Ascending aorta (tissue), 2 donors: ENCODE results near the gene FNBP1L. TPM values are rescaled to one million over a fixed set of nuclear protein-coding genes. Genes with fewer than 3 reads are reported as not detected.

Experiments used
- DNase-seq, 2 donors: peaks; one replicate each; pipeline ENCODE4 v3.0.0-alpha.2; 2019; ENCODE audit warnings: low spot score in 2 of 2
- H3K27ac ChIP-seq, 2 donors: fragments of 200-600 bp; sonication (generic); one replicate each; pipeline ENCODE4 v1.5.1; 2016 to 2017; ENCODE audit warnings: mild to moderate bottlenecking in 1 of 2
- H3K27me3 ChIP-seq: fragments of 200-600 bp; sonication (generic); one replicate; pipeline ENCODE4 v1.5.1; 2017
- H3K36me3 ChIP-seq, 2 donors: fragments of 200-600 bp; sonication (generic); one replicate each; pipeline ENCODE4 v1.5.1; 2016
- H3K4me1 ChIP-seq, 2 donors: fragments of 200-600 bp; sonication (generic); one replicate each; pipeline ENCODE4 v1.5.1; 2016 to 2017; ENCODE audit warnings: mild to moderate bottlenecking in 1 of 2
- H3K4me3 ChIP-seq, 2 donors: fragments of 200-600 bp; sonication (generic); one replicate each; pipeline ENCODE4 v1.5.1; 2016 to 2017; ENCODE audit warnings: mild to moderate bottlenecking in 1 of 2
- H3K9me3 ChIP-seq, 2 donors: fragments of 200-600 bp; sonication (generic); one replicate each; pipeline ENCODE4 v1.5.1; 2016
- CTCF ChIP-seq, 3 experiments: fragments of 200-600 bp in 2 of 3; fragments of 450-650 bp in 1 of 3; sonication (generic) in 2 of 3; IDR thresholded peaks; one replicate each; pipeline ENCODE4 v1.5.1; 2016 to 2019; ENCODE audit warnings: antibody characterized with exemption in 3 of 3, mild to moderate bottlenecking in 1 of 3, moderate library complexity in 1 of 3
- intact Hi-C: fragments of 100-400 bp; cut with DNase I; formaldehyde crosslinking; loops from one replicate; pipeline ENCODE4 v1.15.1; 2023
- total RNA-seq: library from RNA; depleted of rRNA; stranded (reverse); fragments of >200 nt; gene quantifications from one replicate; pipeline ENCODE4 v1.1.0, GENCODE V29; 2016

Gene FNBP1L
- total RNA-seq, 1 donor from 2014 or later, result 12.6 TPM

DNA sequence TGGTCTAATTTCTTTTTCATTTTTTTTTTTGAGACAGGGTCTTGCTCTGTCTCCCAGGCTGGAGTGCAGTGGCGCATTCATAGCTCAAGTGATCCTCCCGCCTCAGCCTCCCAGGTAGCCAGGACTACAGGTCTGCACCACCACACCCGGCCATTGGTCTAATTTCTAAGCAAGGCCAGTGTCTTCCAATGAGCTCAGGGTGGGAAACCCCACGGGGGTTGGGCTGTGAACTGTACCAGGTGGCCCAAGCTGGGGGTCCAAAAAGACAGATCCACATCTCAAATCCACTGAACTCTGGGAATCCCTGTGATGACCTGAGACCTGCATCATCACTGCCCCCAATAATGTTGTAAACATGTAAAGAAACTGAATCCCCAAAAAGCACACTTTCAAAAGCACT lies 154.2 kb downstream of the FNBP1L start:
- Histone ChIP-seq H3K27ac (no peak overlapping the region), H3K4me3 (no peak overlapping the region), H3K9me3 (no peaks in the 10 kb centered on the region), H3K36me3 (no peaks in the 10 kb centered on the region), H3K4me1 (peaks cover 0 to 39% of the 10 kb centered on the region in 2 donors), H3K27me3 (no peaks in the 10 kb centered on the region)
- DNase-seq, result no peak
- no peak for TF ChIP-seq CTCF (IDR thresholded peaks at IDR 0.05)
- intact Hi-C loops, result no loop called here

DNA sequence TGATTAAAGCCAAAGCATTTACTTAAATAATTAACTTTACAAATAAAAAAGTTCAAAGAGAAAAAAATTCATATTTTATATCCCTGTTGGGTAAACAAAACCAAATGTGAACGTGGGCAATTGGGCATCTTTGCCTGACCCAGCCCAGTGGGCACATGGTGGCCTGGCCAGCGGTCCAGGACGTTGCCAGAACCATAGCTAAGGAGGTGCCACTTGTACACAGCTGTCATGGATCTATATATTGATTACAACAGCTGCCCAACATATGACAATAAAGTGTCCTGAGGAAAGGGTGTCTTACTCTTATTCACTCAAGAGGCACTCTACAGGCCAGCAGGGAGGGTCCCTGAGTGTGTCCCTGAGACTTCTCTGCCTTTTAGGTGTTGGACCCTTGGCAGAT lies 155.2 kb downstream of the FNBP1L start:
- intact Hi-C loops, result no loop called here
- TF ChIP-seq CTCF (IDR thresholded peaks at IDR 0.05), result no peak
- Histone ChIP-seq H3K4me3 (no peak overlapping the region), H3K9me3 (no peaks in the 10 kb centered on the region), H3K27ac (no peak overlapping the region), H3K27me3 (no peaks in the 10 kb centered on the region), H3K36me3 (no peaks in the 10 kb centered on the region), H3K4me1 (peaks cover 0 to 37% of the 10 kb centered on the region in 2 donors)
- no peak for DNase-seq

DNA sequence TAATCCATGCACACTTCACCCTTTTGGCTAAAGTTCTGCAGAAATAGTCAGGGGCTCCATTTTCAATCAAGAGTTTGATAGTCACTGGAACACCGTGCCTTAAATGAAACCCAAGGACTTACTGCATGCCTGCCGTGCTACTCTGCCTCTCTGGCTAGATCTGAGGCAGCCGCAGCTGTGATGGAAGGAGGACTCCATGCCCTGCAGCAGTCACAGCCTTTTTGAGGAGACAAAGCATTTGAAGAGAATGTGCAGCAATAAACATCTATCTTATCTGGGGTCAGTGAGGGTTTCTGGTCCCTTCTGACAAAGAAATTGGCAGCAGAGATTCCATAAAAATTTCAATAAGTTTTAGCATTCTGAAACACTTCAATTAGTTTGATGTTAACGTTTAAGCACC lies 155.7 kb downstream of the FNBP1L start:
- Histone ChIP-seq H3K27ac (no peak overlapping the region), H3K9me3 (no peaks in the 10 kb centered on the region), H3K4me1 (peaks cover 0 to 37% of the 10 kb centered on the region in 2 donors), H3K36me3 (no peaks in the 10 kb centered on the region), H3K27me3 (no peaks in the 10 kb centered on the region), H3K4me3 (no peak overlapping the region)
- intact Hi-C loops, result no loop called here
- no peak for DNase-seq
- no peak for TF ChIP-seq CTCF (IDR thresholded peaks at IDR 0.05)

Other genes with a start within 250 kb of the FNBP1L start
- gene DR1, start 102.2 kb upstream of the FNBP1L start, total RNA-seq, result 8.7 TPM
- gene BCAR3, start 233.7 kb downstream of the FNBP1L start, total RNA-seq, result 41.0 TPM